Progenitor cell of endocrine pancreas (in vitro differentiated cells): ENCODE results near the gene ZNF865. TPM values are rescaled to one million over a fixed set of nuclear protein-coding genes. Genes with fewer than 3 reads are reported as not detected.

Experiments used
- DNase-seq: peaks from one replicate; pipeline ENCODE4 v3.0.0; 2021; ENCODE audit warnings: low spot score; ENCODE audit not compliant: unreplicated experiment
- H3K27ac Mint-ChIP-seq: 2 replicates; pipeline ENCODE4 v1.8.0; 2021; ENCODE audit warnings: mild to moderate bottlenecking, moderate library complexity, mixed read lengths
- H3K27me3 Mint-ChIP-seq: 2 replicates; pipeline ENCODE4 v1.8.0; 2021; ENCODE audit warnings: mixed read lengths
- H3K36me3 Mint-ChIP-seq: 2 replicates; pipeline ENCODE4 v1.8.0; 2022; ENCODE audit warnings: mixed read lengths; ENCODE audit not compliant: insufficient read depth
- H3K4me1 Mint-ChIP-seq: 2 replicates; pipeline ENCODE4 v1.8.0; 2021; ENCODE audit warnings: low read depth, mixed read lengths
- H3K4me3 Mint-ChIP-seq: 2 replicates; pipeline ENCODE4 v1.8.0; 2021; ENCODE audit warnings: low read depth, mild to moderate bottlenecking, moderate library complexity, mixed read lengths
- H3K9me3 Mint-ChIP-seq: 2 replicates; pipeline ENCODE4 v1.8.0; 2021; ENCODE audit warnings: low read depth, mixed read lengths
- total RNA-seq: library from RNA; stranded (reverse); gene quantifications from 2 replicates; pipeline ENCODE4 v1.2.1, GENCODE V29; 2021
- TF ChIP-seq, protein P1 (sequence below): fragments of 200-600 bp; sonication (generic); IDR thresholded peaks from one replicate; pipeline ENCODE4 v1.5.0; 2021; ENCODE audit warnings: antibody characterized with exemption, mild to moderate bottlenecking; ENCODE audit not compliant: unreplicated experiment

The ZNF865 gene
- total RNA-seq, 1 donor from 2014 or later = 19.9 TPM

DNA sequence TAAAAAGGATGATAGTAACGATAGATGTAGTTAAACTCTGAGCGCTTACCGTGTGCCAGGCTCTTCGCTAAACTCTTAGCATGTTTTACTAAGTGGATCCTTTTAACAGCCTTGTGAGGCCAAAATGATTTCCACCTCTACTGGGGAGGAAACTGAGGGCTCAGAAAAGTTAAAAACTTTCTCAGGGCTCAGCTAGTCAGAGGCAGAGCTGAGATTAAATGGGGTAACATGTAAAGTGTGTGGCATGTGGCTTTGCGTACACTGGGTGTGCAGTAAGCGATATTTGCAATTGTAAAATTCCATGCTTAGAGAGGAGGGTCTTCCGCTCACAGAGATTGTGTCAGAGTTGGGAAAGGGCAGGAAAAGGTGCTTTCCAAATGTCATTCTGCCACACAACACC lies 51.1 kb downstream of the ZNF865 start:
- H3K36me3 Mint-ChIP-seq = peaks cover 6% of the 10 kb centered on the region
- no peaks in the 10 kb centered on the region for H3K27me3 Mint-ChIP-seq
- no peak for DNase-seq
- TF ChIP-seq, protein P1, sequence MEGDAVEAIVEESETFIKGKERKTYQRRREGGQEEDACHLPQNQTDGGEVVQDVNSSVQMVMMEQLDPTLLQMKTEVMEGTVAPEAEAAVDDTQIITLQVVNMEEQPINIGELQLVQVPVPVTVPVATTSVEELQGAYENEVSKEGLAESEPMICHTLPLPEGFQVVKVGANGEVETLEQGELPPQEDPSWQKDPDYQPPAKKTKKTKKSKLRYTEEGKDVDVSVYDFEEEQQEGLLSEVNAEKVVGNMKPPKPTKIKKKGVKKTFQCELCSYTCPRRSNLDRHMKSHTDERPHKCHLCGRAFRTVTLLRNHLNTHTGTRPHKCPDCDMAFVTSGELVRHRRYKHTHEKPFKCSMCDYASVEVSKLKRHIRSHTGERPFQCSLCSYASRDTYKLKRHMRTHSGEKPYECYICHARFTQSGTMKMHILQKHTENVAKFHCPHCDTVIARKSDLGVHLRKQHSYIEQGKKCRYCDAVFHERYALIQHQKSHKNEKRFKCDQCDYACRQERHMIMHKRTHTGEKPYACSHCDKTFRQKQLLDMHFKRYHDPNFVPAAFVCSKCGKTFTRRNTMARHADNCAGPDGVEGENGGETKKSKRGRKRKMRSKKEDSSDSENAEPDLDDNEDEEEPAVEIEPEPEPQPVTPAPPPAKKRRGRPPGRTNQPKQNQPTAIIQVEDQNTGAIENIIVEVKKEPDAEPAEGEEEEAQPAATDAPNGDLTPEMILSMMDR = no peak
- H3K4me1 Mint-ChIP-seq = peaks cover 24% of the 10 kb centered on the region
- no peaks in the 10 kb centered on the region for H3K9me3 Mint-ChIP-seq
- H3K4me3 Mint-ChIP-seq = peak overlapping the region; percentile 90
- H3K27ac Mint-ChIP-seq = peak overlapping the region; percentile 97

DNA sequence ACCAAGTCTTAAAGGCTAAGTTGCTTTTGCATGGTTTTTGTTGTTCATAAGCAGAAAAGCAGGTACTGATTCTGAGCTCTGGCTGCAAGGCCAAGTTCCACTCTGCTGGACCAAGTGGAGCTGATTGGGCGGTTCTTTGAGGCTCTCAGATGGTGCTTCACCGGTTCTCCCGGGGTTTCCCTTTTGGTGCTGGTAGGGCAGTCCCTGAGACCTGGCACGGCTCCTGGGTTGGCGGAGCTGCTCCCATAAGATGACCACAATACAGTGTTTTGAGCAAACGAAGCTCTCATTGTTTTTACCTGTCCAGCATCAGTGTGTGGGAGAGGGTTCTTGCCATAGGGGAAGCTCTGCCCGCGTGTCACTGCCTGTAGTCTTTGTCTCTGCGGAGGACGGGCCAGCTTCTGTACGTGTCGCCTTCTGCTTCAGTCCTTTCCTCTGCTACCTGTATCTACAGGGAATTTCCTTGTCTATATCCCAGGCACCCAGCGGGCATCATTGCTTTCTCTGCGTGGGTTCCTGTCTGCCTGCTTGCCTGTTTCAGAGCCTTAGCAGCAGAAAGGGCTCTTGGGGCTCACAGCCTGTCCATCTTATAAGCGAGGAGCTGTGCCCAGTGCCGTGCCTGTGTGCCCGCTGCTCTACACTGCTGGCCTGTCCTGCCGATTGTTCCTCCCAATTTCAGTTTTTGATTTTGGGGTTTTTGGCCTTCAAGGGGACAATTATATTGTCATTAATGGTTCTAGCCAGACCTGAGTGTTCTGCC lies 51.7 kb downstream of the ZNF865 start:
- peak overlapping the region; percentile 66 for H3K27ac Mint-ChIP-seq
- no peaks in the 10 kb centered on the region for H3K27me3 Mint-ChIP-seq
- TF ChIP-seq, protein P1 = no peak
- H3K4me3 Mint-ChIP-seq = peak overlapping the region; percentile 90
- H3K36me3 Mint-ChIP-seq = peaks cover 8% of the 10 kb centered on the region
- H3K9me3 Mint-ChIP-seq = no peaks in the 10 kb centered on the region
- no peak for DNase-seq
- H3K4me1 Mint-ChIP-seq = peaks cover 24% of the 10 kb centered on the region

DNA sequence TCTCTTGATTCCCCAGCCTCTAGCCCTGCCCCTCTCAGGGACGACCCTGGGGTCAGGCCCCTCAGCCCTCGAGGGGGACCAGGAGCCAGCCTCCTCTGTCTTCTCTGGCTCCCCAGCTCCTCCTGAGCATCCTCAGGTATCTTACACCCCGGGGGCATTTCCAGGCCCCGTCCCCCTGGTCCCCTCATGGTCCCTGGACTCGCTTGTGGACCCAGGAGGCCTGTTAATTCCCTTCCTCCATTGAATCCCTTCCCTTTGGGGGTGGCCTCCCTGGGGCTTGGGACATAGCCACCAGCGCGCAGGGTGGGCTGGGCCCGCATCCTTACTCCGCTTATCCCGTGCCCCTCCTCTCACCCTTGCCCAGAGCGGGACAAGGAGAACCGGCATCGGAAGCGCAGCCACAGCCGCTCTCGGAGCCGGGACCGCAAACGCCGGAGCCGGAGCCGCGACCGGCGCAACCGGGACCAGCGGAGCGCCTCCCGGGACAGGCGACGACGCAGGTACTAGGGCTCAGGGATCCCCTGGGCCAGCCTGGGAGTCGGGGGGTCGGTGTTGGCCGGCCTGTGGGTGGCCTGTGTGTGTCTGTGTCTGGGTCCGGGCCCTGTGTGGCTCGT lies 53.5 kb downstream of the ZNF865 start:
- Mint-ChIP-seq H3K27ac (peak overlapping the region; percentile 89), H3K27me3 (no peaks in the 10 kb centered on the region), H3K36me3 (peaks cover 15% of the 10 kb centered on the region), H3K4me1 (peaks cover 24% of the 10 kb centered on the region), H3K4me3 (no peak overlapping the region), H3K9me3 (no peaks in the 10 kb centered on the region)
- no peak for DNase-seq
- TF ChIP-seq, protein P1 = no peak

DNA sequence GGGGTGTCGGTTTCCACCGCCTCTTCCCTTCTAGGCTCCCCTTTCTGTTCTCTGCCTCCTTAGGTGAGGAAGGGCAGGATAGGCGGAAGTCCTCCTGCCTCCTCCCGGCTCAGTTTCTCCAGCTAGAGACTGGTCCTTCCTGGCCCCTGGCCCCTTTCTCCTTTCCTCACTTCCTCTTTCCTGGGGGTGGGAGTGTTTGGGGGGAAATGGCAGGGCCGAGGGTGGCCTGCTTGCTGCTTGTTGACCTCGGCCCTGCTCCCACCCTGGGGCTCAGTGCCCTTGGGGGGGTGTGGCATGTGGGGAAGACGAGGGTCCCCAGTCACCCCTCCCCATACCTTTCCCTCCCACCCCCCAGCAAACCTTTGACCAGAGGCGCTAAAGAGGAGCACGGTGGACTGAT lies 54.4 kb downstream of the ZNF865 start:
- peak overlapping the region; percentile 89 for H3K27ac Mint-ChIP-seq
- H3K36me3 Mint-ChIP-seq = peaks cover 15% of the 10 kb centered on the region

DNA sequence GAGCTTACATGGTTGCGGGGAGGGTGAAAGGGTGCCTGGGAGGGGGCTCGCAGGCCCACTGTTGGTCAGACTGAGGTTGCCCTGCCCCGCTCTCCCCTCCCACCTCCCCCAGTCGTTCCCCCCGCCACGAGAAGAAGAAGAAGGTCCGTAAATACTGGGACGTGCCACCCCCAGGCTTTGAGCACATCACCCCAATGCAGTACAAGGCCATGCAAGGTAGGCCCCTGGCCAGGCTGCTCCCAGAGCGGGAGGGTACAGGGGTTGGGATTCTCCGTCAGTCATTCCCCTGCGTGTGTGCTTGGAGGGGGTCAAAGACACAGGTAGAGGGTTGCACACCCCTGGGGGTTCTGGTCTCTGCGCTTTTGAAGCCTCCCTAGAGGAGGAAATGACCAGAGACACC lies 55.0 kb downstream of the ZNF865 start:
- no peaks in the 10 kb centered on the region for H3K27me3 Mint-ChIP-seq
- peaks cover 24% of the 10 kb centered on the region for H3K4me1 Mint-ChIP-seq
- H3K27ac Mint-ChIP-seq = no peak overlapping the region
- H3K36me3 Mint-ChIP-seq = peaks cover 15% of the 10 kb centered on the region
- H3K9me3 Mint-ChIP-seq = no peaks in the 10 kb centered on the region
- no peak for DNase-seq
- no peak overlapping the region for H3K4me3 Mint-ChIP-seq
- TF ChIP-seq, protein P1 = no peak

More for the DNA sequence above, 54.4 kb downstream of the ZNF865 start:
- H3K27me3 Mint-ChIP-seq = no peaks in the 10 kb centered on the region
- peaks cover 24% of the 10 kb centered on the region for H3K4me1 Mint-ChIP-seq
- TF ChIP-seq, protein P1 = no peak
- H3K4me3 Mint-ChIP-seq = no peak overlapping the region
- no peak for DNase-seq
- H3K9me3 Mint-ChIP-seq = no peaks in the 10 kb centered on the region
